GM20431 (cell line): ENCODE results near the gene VCX2.
"Not testable (repeated sequence)": the region's sequence is repeated elsewhere in the genome, so short reads cannot be mapped to it uniquely, and the experiment has no call there.

Experiments
- in situ Hi-C: fragments of 300-500 bp; cut with MseI, MboI; formaldehyde crosslinking; loops from one replicate; pipeline ENCODE4 v1.15.0; 2020; ENCODE audit warnings: low sequenced_read_pairs; ENCODE audit not compliant: unreplicated experiment

Gene VCX2

DNA sequence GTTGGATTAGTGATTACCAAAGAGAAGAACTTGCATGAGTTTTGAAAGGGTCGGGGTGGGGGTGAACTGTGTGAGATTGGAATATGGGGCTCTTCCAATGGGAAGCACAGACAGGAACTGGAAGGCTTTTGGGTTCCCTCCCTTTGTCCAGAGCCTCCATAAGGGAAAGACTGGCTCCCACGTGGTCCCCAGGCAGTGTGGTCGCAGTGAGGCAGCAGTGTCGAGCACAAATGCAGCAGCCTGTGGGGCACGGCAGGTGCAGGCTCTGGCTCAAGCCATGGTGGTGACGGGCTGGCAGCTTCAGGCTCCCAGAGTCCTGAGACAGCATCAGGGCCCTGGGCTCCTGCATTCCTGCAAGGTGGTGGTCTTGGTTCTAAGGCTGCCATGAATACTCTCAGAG, 45.5 kb downstream of the VCX2 start:
- in situ Hi-C loops, result no loop called here

DNA sequence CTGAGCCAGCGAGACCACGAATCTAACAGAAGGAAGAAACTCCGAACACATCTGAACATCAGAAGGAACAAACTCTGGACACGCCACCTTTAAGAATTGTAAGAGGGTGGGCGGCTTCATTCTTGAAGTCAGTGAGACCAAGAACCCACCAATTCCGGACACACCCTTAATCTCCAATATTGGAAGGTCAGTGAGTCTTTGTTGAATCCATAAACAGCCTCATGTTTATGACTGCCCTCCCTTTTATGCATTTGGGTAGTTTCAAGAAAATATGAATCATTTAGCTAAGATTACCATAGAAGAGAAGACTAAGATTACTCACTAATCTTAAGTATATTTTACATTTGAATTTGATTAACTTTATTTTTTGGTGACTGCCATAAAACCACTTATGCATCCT, 48.5 kb downstream of the VCX2 start:
- in situ Hi-C loops, result no loop called here

DNA sequence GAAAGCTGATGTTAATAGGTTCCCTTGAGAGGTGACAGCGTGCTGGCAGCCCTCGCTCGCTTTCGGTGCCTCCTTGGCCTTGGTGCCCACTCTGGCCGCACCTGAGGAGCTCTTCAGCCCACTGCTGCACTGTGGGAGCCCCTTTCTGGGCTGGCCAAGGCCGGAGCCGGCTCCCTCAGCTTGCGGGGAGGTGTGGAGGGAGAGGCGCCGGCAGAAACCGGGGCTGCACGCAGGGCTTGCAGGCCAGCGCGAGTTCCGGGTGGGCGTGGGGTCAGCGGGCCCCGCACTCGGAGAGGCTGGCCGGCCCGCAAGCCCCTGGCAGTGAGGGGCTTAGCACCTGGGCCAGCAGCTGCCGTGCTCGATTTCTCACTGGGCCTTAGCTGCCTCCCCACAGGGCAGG, 49.7 kb downstream of the VCX2 start:
- in situ Hi-C loops, result not testable (repeated sequence)
